ENCODE measurements around the gene PVR.
"Not testable (repeated sequence)": the region's sequence is repeated elsewhere in the genome, so short reads cannot be mapped to it uniquely, and the experiment has no call there.

Gene PVR

DNA sequence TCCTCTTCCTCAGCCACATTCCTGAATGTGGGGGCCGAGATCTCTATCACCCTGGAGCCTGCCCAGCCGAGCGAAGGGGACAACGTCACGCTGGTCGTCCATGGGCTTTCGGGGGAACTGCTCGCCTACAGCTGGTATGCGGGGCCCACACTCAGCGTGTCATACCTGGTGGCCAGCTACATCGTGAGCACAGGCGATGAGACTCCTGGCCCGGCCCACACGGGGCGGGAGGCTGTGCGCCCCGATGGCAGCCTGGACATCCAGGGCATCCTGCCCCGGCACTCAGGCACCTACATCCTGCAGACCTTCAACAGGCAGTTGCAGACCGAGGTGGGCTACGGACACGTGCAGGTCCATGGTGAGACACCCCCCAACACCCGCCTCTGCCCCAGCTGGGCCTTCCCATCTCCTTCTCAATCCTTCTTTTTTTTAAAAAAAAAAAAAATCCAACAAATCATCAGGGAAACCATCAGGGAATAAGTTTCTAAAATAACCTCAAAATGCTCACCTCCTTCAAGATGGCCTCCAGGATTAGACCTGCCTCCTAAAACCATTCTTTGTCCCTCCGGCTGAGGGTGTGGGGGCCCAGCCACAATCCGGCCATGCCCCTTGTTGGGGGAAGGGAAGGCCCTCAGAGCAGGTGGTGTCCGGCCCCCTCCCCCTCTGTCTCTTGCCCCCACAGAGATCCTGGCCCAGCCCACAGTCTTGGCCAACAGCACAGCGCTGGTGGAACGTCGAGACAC lies 59.8 kb downstream of the PVR start:
- no peak overlapping the region for H3K9ac ChIP-seq (ENCODE audit: insufficient read length, low read depth)
- H3K36me3 ChIP-seq (ENCODE audit: insufficient read depth, insufficient read length, low read length), result no peaks in the 10 kb centered on the region
- no peak overlapping the region for H3K4me3 ChIP-seq (ENCODE audit: insufficient read length, low read depth)
- H3K9me3 ChIP-seq (ENCODE audit: insufficient read depth, low read length), result no peaks in the 10 kb centered on the region
- no peaks in the 10 kb centered on the region for H3K27me3 ChIP-seq (ENCODE audit: insufficient read depth, insufficient read length)
- DNase-seq (ENCODE audit: low read depth, low spot score), result no peak
- H3K4me1 ChIP-seq (ENCODE audit: insufficient read depth, insufficient read length), result no peaks in the 10 kb centered on the region
- TF ChIP-seq ZNF274 (IDR thresholded peaks at IDR 0.05; ENCODE audit: low read depth, low read length) (no peak), SUZ12 (IDR thresholded peaks at IDR 0.05; ENCODE audit: extremely low read depth, insufficient read depth, insufficient read length) (no peak), YY1 (IDR thresholded peaks at IDR 0.05; ENCODE audit: insufficient read depth, insufficient read length) (no peak)

- H3K27me3 ChIP-seq (ENCODE audit: insufficient read depth, insufficient read length), result no peaks in the 10 kb centered on the region
- DNase-seq (ENCODE audit: low read depth, low spot score), result no peak
- H3K4me1 ChIP-seq (ENCODE audit: insufficient read depth, insufficient read length), result no peaks in the 10 kb centered on the region
- no peaks in the 10 kb centered on the region for H3K36me3 ChIP-seq (ENCODE audit: insufficient read depth, insufficient read length, low read length)
- H3K9ac ChIP-seq (ENCODE audit: insufficient read length, low read depth), result no peak overlapping the region
- no peak overlapping the region for H3K4me3 ChIP-seq (ENCODE audit: insufficient read length, low read depth)
- H3K9me3 ChIP-seq (ENCODE audit: insufficient read depth, low read length), result no peaks in the 10 kb centered on the region
- no peak for TF ChIP-seq ZNF274 (IDR thresholded peaks at IDR 0.05; ENCODE audit: low read depth, low read length)
- no peak for TF ChIP-seq YY1 (IDR thresholded peaks at IDR 0.05; ENCODE audit: insufficient read depth, insufficient read length)
- TF ChIP-seq SUZ12 (IDR thresholded peaks at IDR 0.05; ENCODE audit: extremely low read depth, insufficient read depth, insufficient read length), result no peak
Observed at GRCh38 chr19:44704982-44705381, 61.3 kb downstream of the PVR start.

DNA sequence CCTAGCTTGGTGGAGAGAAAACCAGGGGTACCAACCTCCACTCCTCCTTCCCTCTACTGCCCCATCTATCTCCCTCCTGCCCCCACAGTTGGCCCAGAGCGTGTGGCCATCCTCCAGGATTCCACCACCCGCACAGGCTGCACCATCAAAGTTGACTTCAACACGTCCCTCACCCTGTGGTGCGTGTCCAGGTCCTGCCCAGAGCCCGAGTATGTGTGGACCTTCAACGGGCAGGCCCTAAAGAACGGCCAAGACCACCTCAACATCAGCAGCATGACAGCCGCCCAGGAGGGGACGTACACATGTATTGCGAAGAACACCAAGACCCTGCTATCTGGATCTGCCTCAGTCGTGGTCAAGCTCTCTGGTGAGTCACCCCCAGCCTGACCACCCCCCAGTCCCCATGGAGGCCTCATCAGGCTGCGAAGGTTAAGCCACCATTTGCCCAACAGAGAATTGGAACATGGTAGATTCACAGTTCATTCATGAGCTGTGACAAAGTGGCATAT lies 61.8 kb downstream of the PVR start:
- Histone ChIP-seq H3K4me3 (ENCODE audit: insufficient read length, low read depth) (no peak overlapping the region), H3K27me3 (ENCODE audit: insufficient read depth, insufficient read length) (no peaks in the 10 kb centered on the region), H3K36me3 (ENCODE audit: insufficient read depth, insufficient read length, low read length) (no peaks in the 10 kb centered on the region), H3K9me3 (ENCODE audit: insufficient read depth, low read length) (no peaks in the 10 kb centered on the region), H3K9ac (ENCODE audit: insufficient read length, low read depth) (no peak overlapping the region), H3K4me1 (ENCODE audit: insufficient read depth, insufficient read length) (no peaks in the 10 kb centered on the region)
- no peak for TF ChIP-seq SUZ12 (IDR thresholded peaks at IDR 0.05; ENCODE audit: extremely low read depth, insufficient read depth, insufficient read length)
- no peak for TF ChIP-seq ZNF274 (IDR thresholded peaks at IDR 0.05; ENCODE audit: low read depth, low read length)
- no peak for TF ChIP-seq YY1 (IDR thresholded peaks at IDR 0.05; ENCODE audit: insufficient read depth, insufficient read length)
- no peak for DNase-seq (ENCODE audit: low read depth, low spot score)

DNA sequence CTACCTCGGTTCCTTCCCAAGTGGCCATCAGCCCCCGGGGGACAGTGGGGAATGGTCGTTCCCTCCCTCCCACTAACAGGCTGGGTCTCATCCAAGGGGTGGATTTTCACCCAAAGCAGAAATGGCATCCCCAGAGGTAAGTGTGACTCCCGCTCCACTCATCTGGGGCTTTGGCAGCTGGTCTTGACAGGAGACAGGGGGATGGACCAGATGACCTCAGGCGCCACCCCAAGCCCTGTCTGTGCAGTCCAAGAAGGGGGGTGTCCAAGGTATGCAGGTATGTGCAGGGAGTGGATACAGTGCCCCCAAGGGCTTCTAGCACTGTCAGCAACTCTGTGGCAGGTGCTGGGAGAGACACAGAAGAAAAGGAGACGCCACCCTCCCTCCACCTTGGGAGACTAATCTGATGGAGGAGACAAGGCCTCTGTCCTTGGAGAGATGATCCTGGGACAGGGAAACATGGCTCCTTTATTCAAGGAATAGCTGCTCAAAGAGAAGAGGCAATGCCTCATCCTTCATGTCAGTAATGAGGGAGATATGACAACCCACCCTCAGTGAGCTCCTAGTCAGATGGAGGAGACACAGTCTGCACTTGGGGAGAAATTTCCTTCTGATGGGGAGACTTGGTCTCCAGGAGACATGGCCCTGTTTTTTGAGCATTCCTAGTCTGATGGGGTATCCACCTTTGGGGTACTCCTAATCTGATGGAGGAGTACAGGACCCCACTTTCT lies 63.0 kb downstream of the PVR start:
- Histone ChIP-seq H3K4me3 (ENCODE audit: insufficient read length, low read depth) (no peak overlapping the region), H3K27me3 (ENCODE audit: insufficient read depth, insufficient read length) (no peaks in the 10 kb centered on the region), H3K9me3 (ENCODE audit: insufficient read depth, low read length) (no peaks in the 10 kb centered on the region), H3K36me3 (ENCODE audit: insufficient read depth, insufficient read length, low read length) (no peaks in the 10 kb centered on the region), H3K9ac (ENCODE audit: insufficient read length, low read depth) (no peak overlapping the region), H3K4me1 (ENCODE audit: insufficient read depth, insufficient read length) (no peaks in the 10 kb centered on the region)
- no peak for DNase-seq (ENCODE audit: low read depth, low spot score)
- TF ChIP-seq YY1 (IDR thresholded peaks at IDR 0.05; ENCODE audit: insufficient read depth, insufficient read length) (no peak), SUZ12 (IDR thresholded peaks at IDR 0.05; ENCODE audit: extremely low read depth, insufficient read depth, insufficient read length) (no peak), ZNF274 (IDR thresholded peaks at IDR 0.05; ENCODE audit: low read depth, low read length) (no peak)

DNA sequence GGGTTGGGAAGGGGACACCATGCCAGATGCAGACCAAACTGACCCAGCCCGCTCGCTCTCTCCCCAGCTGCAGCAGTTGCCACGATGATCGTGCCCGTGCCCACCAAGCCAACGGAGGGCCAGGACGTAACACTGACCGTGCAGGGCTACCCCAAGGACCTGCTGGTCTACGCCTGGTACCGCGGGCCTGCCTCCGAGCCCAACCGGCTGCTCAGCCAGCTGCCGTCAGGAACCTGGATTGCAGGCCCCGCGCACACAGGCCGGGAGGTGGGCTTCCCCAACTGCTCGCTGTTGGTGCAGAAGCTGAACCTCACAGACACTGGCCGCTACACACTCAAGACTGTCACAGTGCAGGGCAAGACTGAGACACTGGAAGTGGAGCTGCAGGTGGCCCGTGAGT lies 64.1 kb downstream of the PVR start:
- no peak for DNase-seq (ENCODE audit: low read depth, low spot score)
- Histone ChIP-seq H3K36me3 (ENCODE audit: insufficient read depth, insufficient read length, low read length) (no peaks in the 10 kb centered on the region), H3K9me3 (ENCODE audit: insufficient read depth, low read length) (no peaks in the 10 kb centered on the region), H3K4me3 (ENCODE audit: insufficient read length, low read depth) (no peak overlapping the region), H3K4me1 (ENCODE audit: insufficient read depth, insufficient read length) (no peaks in the 10 kb centered on the region), H3K9ac (ENCODE audit: insufficient read length, low read depth) (no peak overlapping the region), H3K27me3 (ENCODE audit: insufficient read depth, insufficient read length) (no peaks in the 10 kb centered on the region)
- TF ChIP-seq ZNF274 (IDR thresholded peaks at IDR 0.05; ENCODE audit: low read depth, low read length) (no peak), YY1 (IDR thresholded peaks at IDR 0.05; ENCODE audit: insufficient read depth, insufficient read length) (no peak), SUZ12 (IDR thresholded peaks at IDR 0.05; ENCODE audit: extremely low read depth, insufficient read depth, insufficient read length) (no peak)

- TF ChIP-seq YY1 (IDR thresholded peaks at IDR 0.05; ENCODE audit: insufficient read depth, insufficient read length), result no peak
- TF ChIP-seq SUZ12 (IDR thresholded peaks at IDR 0.05; ENCODE audit: extremely low read depth, insufficient read depth, insufficient read length), result no peak
- TF ChIP-seq ZNF274 (IDR thresholded peaks at IDR 0.05; ENCODE audit: low read depth, low read length), result no peak
- Histone ChIP-seq H3K4me1 (ENCODE audit: insufficient read depth, insufficient read length) (no peaks in the 10 kb centered on the region), H3K4me3 (ENCODE audit: insufficient read length, low read depth) (no peak overlapping the region), H3K36me3 (ENCODE audit: insufficient read depth, insufficient read length, low read length) (no peaks in the 10 kb centered on the region), H3K9ac (ENCODE audit: insufficient read length, low read depth) (no peak overlapping the region), H3K27me3 (ENCODE audit: insufficient read depth, insufficient read length) (no peaks in the 10 kb centered on the region), H3K9me3 (ENCODE audit: insufficient read depth, low read length) (no peaks in the 10 kb centered on the region)
- DNase-seq (ENCODE audit: low read depth, low spot score), result no peak
Observed at GRCh38 chr19:44708940-44709339, 65.2 kb downstream of the PVR start.

DNA sequence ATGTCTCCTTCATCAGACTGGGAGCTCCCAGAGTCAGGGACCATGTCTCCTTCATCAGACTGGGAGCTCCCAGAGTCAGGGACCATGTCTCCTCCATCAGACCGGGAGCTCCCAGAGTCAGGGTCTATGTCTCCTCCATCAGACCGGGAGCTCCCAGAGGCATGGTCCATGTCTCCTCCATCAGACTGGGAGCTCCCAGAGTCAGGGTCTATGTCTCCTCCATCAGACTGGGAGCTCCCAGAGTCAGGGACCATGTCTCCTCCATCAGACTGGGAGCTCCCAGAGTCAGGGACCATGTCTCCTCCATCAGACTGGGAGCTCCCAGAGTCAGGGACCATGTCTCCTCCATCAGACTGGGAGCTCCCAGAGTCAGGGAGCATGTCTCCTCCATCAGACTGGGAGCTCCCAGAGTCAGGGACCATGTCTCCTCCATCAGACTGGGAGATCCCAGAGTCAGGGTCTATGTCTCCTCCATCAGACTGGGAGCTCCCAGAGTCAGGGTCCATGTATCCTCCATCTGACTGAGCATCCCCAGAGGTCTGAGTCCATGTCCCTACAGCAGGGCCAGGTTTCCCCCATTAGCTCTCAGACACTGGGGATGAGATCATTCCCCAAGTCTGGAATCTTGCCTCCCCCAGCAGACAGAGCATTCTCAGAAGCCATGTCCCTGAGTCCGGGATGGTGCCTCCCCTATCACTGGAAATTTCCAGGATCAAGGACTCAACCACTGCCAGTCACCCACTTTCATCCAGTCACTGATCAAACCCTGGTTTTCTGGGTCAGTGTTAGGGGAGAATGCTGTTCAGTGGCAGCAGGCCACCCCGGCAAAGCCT lies 65.9 kb downstream of the PVR start:
- H3K9me3 ChIP-seq (ENCODE audit: insufficient read depth, low read length); DNase-seq (ENCODE audit: low read depth, low spot score); H3K36me3 ChIP-seq (ENCODE audit: insufficient read depth, insufficient read length, low read length); H3K27me3 ChIP-seq (ENCODE audit: insufficient read depth, insufficient read length); H3K4me1 ChIP-seq (ENCODE audit: insufficient read depth, insufficient read length); H3K9ac ChIP-seq (ENCODE audit: insufficient read length, low read depth); H3K4me3 ChIP-seq (ENCODE audit: insufficient read length, low read depth): not testable (repeated sequence)

All from NT2/D1 (cell line).